HG03432 (cell line): ENCODE measurements around the gene TNFAIP1.

Experiments used
- ATAC-seq: cut with Tn5 transposase; IDR thresholded peaks from one replicate; pipeline ENCODE4 v1.9.1; 2021; ENCODE audit warnings: mild to moderate bottlenecking, moderate library complexity; ENCODE audit not compliant: unreplicated experiment

Gene TNFAIP1

GRCh38 chr17:28344011-28344410 is 8.4 kb downstream of the TNFAIP1 start:
- no peak for ATAC-seq

- no peak for ATAC-seq
These were observed 8.9 kb downstream of the TNFAIP1 start for GRCh38 chr17:28344435-28344901.

GRCh38 chr17:28345419-28346198 is 10.0 kb downstream of the TNFAIP1 start:
- no peak for ATAC-seq

- no peak for ATAC-seq
These were observed 10.6 kb downstream of the TNFAIP1 start for GRCh38 chr17:28346199-28346580.

- no peak for ATAC-seq
These were observed 11.2 kb downstream of the TNFAIP1 start for GRCh38 chr17:28346746-28347246.

GRCh38 chr17:28347261-28347891 is 11.8 kb downstream of the TNFAIP1 start:
- no peak for ATAC-seq

- ATAC-seq, result no peak
These were observed 13.4 kb downstream of the TNFAIP1 start for GRCh38 chr17:28348979-28349378.

GRCh38 chr17:28350271-28350670 is 14.7 kb downstream of the TNFAIP1 start:
- ATAC-seq, result no peak

GRCh38 chr17:28357061-28357900 is 21.7 kb downstream of the TNFAIP1 start, which contains the start of gene POLDIP2:
Gene POLDIP2 (minus strand): TSS chr17:28357527. CDS start chr17:28357448, 79 bp downstream.
- peak; percentile 97 for ATAC-seq

GRCh38 chr17:28357901-28358197 is 22.3 kb downstream of the TNFAIP1 start:
- ATAC-seq, result no peak

- ATAC-seq, result no peak
These were observed 27.6 kb downstream of the TNFAIP1 start for GRCh38 chr17:28363186-28363585.

GRCh38 chr17:28363776-28364650 is 28.5 kb downstream of the TNFAIP1 start:
- ATAC-seq, result no peak

GRCh38 chr17:28364665-28365363 is 29.3 kb downstream of the TNFAIP1 start, which contains the start of gene SEBOX:
Gene SEBOX (minus strand): TSS chr17:28365199. CDS start chr17:28365151, 48 bp downstream.
- no peak for ATAC-seq

GRCh38 chr17:28365487-28365886 is 29.9 kb downstream of the TNFAIP1 start:
- no peak for ATAC-seq

GRCh38 chr17:28366605-28367004 is 31.0 kb downstream of the TNFAIP1 start:
- no peak for ATAC-seq

- ATAC-seq, result no peak
These were observed 32.2 kb downstream of the TNFAIP1 start for GRCh38 chr17:28367641-28368305.

GRCh38 chr17:28368306-28368831 is 32.8 kb downstream of the TNFAIP1 start:
- ATAC-seq, result no peak

- ATAC-seq, result no peak
These were observed 33.5 kb downstream of the TNFAIP1 start for GRCh38 chr17:28368915-28369683.
